ACHN (cell line): Measurements from ENCODE around the gene CFAP53.

ENCODE experiments used
- DNase-seq: peaks from one replicate; pipeline ENCODE4 v3.0.0-alpha.2; 2015
- in situ Hi-C: cut with HindIII; loops from 2 replicates; pipeline ENCODE4 v1.10.0; 2017; ENCODE audit warnings: low sequenced_read_pairs, low pct_ligation_motif_present, low pct_unique_long_range_greater_than_20kb

CFAP53 gene

GRCh38 chr18:50203801-50204604 lies 62.3 kb downstream of the CFAP53 start:
- DNase-seq: peak; percentile 39
- in situ Hi-C loops: no loop called here

- in situ Hi-C loops: no loop called here
- DNase-seq: no peak
Measured at GRCh38 chr18:50201476-50202018, 64.7 kb downstream of the CFAP53 start.

- in situ Hi-C loops: no loop called here
- DNase-seq: no peak
Measured at GRCh38 chr18:50199921-50200320, 66.4 kb downstream of the CFAP53 start.

GRCh38 chr18:50199346-50199855 lies 66.9 kb downstream of the CFAP53 start:
- DNase-seq: no peak
- in situ Hi-C loops: no loop called here

GRCh38 chr18:50196261-50196660 lies 70.0 kb downstream of the CFAP53 start:
- DNase-seq: no peak
- in situ Hi-C loops: no loop called here

GRCh38 chr18:50195689-50196088 lies 70.6 kb downstream of the CFAP53 start:
- in situ Hi-C loops: no loop called here
- no peak for DNase-seq

GRCh38 chr18:50194631-50195532 lies 71.4 kb downstream of the CFAP53 start, which contains the start of gene MYO5B:
MYO5B (minus strand) TSS chr18:50195147; CDS start chr18:50194793, 354 bp downstream.
- in situ Hi-C loops: no loop called here
- peak; percentile 27 for DNase-seq

- no peak for DNase-seq
- in situ Hi-C loops: no loop called here
Measured at GRCh38 chr18:50193796-50194630, 72.3 kb downstream of the CFAP53 start.

- in situ Hi-C loops: no loop called here
Measured at GRCh38 chr18:50192995-50193795, 73.1 kb downstream of the CFAP53 start.

GRCh38 chr18:50190926-50191325 lies 75.4 kb downstream of the CFAP53 start:
- in situ Hi-C loops: no loop called here
- no peak for DNase-seq

More at GRCh38 chr18:50192995-50193795, 73.1 kb downstream of the CFAP53 start:
- DNase-seq: no peak

GRCh38 chr18:50190236-50190635 lies 76.1 kb downstream of the CFAP53 start:
- in situ Hi-C loops: no loop called here
- no peak for DNase-seq

GRCh38 chr18:50189160-50189559 lies 77.1 kb downstream of the CFAP53 start:
- in situ Hi-C loops: no loop called here
- DNase-seq: no peak

GRCh38 chr18:50188652-50189051 lies 77.6 kb downstream of the CFAP53 start:
- in situ Hi-C loops: no loop called here

GRCh38 chr18:50187659-50188058 lies 78.6 kb downstream of the CFAP53 start:
- in situ Hi-C loops: no loop called here
- no peak for DNase-seq

More at GRCh38 chr18:50188652-50189051, 77.6 kb downstream of the CFAP53 start:
- DNase-seq: no peak

- DNase-seq: no peak
- in situ Hi-C loops: no loop called here
Measured at GRCh38 chr18:50186385-50186784, 79.9 kb downstream of the CFAP53 start.

- DNase-seq: peak; percentile 17
- in situ Hi-C loops: no loop called here
Measured at GRCh38 chr18:50183556-50183955, 82.7 kb downstream of the CFAP53 start.

- no peak for DNase-seq
Measured at GRCh38 chr18:50182511-50182910, 83.8 kb downstream of the CFAP53 start.

More at GRCh38 chr18:50182511-50182910, 83.8 kb downstream of the CFAP53 start:
- in situ Hi-C loops: no loop called here
